Peyer's patch (tissue), 4 donors: ENCODE data around the gene B4GAT1. TPM values are rescaled to one million over a fixed set of nuclear protein-coding genes. Genes with fewer than 3 reads are reported as not detected.

Source experiments
- DNase-seq, 3 donors: peaks; one replicate each; pipeline ENCODE4 v3.0.0-alpha.2; 2017 to 2019
- H3K27ac ChIP-seq, 4 donors: fragments of 200-600 bp; sonication (generic); one replicate each; pipeline ENCODE4 v1.5.1; 2016 to 2019
- H3K27me3 ChIP-seq, 2 donors: fragments of 200-600 bp; sonication (generic); one replicate each; pipeline ENCODE4 v1.5.1; 2019
- H3K36me3 ChIP-seq, 3 donors: fragments of 200-600 bp; sonication (generic); one replicate each; pipeline ENCODE4 v1.5.1; 2016 to 2019
- H3K4me1 ChIP-seq, 4 donors: fragments of 200-600 bp; sonication (generic); one replicate each; pipeline ENCODE4 v1.5.1; 2016 to 2019
- H3K4me3 ChIP-seq, 4 donors: fragments of 200-600 bp; sonication (generic); 1 replicate in 3 of 4; 2 replicates in 1 of 4; pipeline ENCODE4 v1.5.1; 2016 to 2019; ENCODE audit warnings: mild to moderate bottlenecking in 1 of 4
- H3K9me3 ChIP-seq, 4 donors: fragments of 200-600 bp; sonication (generic); one replicate each; pipeline ENCODE4 v1.5.1; 2016 to 2019; ENCODE audit warnings: mild to moderate bottlenecking in 1 of 4
- POLR2A ChIP-seq, 2 donors: fragments of 450-650 bp; IDR thresholded peaks; one replicate each; pipeline ENCODE4 v1.5.1; 2017; ENCODE audit warnings: antibody characterized with exemption in 2 of 2, mild to moderate bottlenecking in 2 of 2, moderate library complexity in 2 of 2
- total RNA-seq, 4 donors: library from RNA; depleted of rRNA; stranded (reverse); fragments of >200 nt; gene quantifications; one replicate each; pipeline ENCODE4 v1.1.0, GENCODE V29; 2016
- TF ChIP-seq, protein P1 (sequence below), 6 experiments: fragments of 450-650 bp in 4 of 6; fragments of 200-600 bp in 2 of 6; sonication (generic) in 1 of 6; IDR thresholded peaks; one replicate each; pipeline ENCODE4 v1.5.1; 2017 to 2019; ENCODE audit warnings: antibody characterized with exemption in 6 of 6, mild to moderate bottlenecking in 3 of 6, moderate library complexity in 1 of 6

The B4GAT1 gene
- total RNA-seq, 4 donors from 2014 or later = 1.7 to 21.9 (median 18.8) TPM

DNA sequence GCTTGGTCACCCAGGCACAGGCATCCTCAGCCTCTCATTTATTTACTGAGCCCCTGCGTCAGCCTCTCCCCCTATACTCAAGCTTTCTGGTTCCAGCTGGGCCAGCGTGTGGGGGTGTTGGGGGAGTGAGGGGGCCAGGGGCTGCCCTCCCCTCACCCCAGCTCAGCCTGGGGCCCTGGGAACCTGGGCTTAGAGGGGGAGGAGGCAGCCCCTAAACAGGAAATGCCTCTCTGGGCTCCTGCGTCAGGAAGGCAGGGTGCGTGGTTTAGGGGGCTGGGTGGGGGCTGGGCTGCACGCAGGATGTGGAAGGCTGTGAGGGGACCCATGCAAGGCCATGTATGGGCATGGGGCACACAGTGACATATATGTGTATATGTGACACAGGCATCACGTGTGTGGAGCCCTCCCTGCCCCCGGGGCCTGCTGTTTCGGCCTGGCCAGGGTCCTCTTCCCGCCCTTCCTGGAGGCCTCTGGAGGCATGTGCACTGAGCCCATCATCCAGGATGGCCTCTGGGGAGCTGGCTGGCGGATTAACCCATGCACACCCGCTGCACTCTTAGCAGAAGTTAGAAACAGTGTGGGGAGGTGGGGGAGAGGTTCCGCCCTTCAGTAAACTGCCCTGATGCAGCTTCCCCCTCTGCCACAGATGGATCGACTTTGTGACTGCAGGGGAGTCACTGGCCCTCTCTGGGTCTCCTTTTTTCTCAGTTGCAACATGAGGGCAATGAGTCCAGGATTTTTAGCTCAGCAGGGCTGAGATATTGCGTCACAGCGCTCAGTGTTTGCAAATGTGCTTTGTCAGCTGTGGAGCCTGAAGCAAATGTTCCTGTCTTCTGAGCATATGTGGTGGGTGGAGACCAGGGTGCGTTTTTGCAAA is 29.5 kb downstream of the B4GAT1 start:
- Histone ChIP-seq H3K27me3 (no peaks in the 10 kb centered on the region), H3K27ac (peak overlapping the region; percentile 73 to 91 (median 83)), H3K4me3 (peak overlapping the region in 1 of 4 donors; percentile 52), H3K9me3 (no peaks in the 10 kb centered on the region), H3K36me3 (no peaks in the 10 kb centered on the region), H3K4me1 (peaks cover 4 to 48% (median 20%) of the 10 kb centered on the region in 4 donors)
- TF ChIP-seq, protein P1, sequence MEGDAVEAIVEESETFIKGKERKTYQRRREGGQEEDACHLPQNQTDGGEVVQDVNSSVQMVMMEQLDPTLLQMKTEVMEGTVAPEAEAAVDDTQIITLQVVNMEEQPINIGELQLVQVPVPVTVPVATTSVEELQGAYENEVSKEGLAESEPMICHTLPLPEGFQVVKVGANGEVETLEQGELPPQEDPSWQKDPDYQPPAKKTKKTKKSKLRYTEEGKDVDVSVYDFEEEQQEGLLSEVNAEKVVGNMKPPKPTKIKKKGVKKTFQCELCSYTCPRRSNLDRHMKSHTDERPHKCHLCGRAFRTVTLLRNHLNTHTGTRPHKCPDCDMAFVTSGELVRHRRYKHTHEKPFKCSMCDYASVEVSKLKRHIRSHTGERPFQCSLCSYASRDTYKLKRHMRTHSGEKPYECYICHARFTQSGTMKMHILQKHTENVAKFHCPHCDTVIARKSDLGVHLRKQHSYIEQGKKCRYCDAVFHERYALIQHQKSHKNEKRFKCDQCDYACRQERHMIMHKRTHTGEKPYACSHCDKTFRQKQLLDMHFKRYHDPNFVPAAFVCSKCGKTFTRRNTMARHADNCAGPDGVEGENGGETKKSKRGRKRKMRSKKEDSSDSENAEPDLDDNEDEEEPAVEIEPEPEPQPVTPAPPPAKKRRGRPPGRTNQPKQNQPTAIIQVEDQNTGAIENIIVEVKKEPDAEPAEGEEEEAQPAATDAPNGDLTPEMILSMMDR (IDR thresholded peaks at IDR 0.05) = no peak
- no peak for TF ChIP-seq POLR2A (IDR thresholded peaks at IDR 0.05)
- peak in 2 of 3 donors; percentile 76 to 83 for DNase-seq

DNA sequence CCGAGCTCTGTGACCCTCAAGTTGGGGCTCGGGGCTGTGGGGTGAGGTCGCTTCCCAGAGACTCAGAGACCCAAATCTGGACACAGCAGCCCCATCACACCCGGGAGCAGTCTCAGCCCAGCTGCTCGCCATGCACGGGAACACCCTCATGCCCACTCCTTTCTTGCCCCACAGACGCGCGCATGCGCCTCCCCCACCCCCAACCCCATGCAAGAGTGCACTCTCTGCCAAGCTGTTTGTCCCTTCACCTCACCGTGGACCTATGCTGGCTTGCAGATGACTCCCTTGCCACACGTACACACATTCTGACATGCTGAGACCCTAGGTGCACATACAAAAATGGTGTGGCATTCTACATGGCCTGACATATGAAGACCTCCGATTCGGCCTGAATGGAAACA is 30.1 kb downstream of the B4GAT1 start:
- no peaks in the 10 kb centered on the region for H3K36me3 ChIP-seq
- TF ChIP-seq, protein P1 (IDR thresholded peaks at IDR 0.05) = no peak
- TF ChIP-seq POLR2A (IDR thresholded peaks at IDR 0.05) = no peak
- H3K27me3 ChIP-seq = no peaks in the 10 kb centered on the region
- peak overlapping the region; percentile 73 to 91 (median 83) for H3K27ac ChIP-seq
- peak in 2 of 3 donors; percentile 62 to 69 for DNase-seq
- H3K9me3 ChIP-seq = no peaks in the 10 kb centered on the region
- peak overlapping the region in 2 of 4 donors; percentile 26 to 52 for H3K4me3 ChIP-seq
- H3K4me1 ChIP-seq = peaks cover 4 to 49% (median 21%) of the 10 kb centered on the region in 4 donors

DNA sequence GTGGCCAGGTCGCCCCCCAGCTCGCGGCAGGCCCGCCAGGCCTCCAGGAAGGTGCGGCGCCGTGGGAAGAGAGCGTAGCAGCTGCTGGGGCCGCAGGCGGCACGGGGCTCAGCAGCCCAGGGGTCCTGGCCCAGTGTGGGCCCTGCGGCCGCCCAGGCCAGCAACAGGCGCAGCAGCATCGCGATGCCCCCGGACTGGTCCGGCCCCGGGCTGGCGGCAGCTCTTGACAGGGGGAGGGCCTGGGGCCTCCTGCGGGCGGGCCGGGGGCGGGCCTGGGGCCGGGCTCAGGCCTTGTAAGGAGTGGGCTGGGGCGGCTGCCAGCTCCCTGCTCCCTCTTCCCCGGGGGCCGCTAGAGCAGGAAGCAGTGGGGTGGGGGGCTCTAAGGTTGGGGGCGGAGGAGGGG is 30.6 kb downstream of the B4GAT1 start, which contains the start of gene CD248:
TSS of gene CD248 (minus strand) at position 196 of the 403 bp plus-strand sequence. CDS start at position 179, 17 bp downstream.
- H3K27me3 ChIP-seq = no peaks in the 10 kb centered on the region
- H3K36me3 ChIP-seq = no peaks in the 10 kb centered on the region
- DNase-seq = peak in 1 of 3 donors; percentile 60
- no peak for TF ChIP-seq POLR2A (IDR thresholded peaks at IDR 0.05)
- TF ChIP-seq, protein P1 (IDR thresholded peaks at IDR 0.05) = no peak
- H3K9me3 ChIP-seq = no peaks in the 10 kb centered on the region
- peaks cover 4 to 49% (median 23%) of the 10 kb centered on the region in 4 donors for H3K4me1 ChIP-seq
- peak within 1 kb of the TSS; percentile 73 to 91 (median 83) for H3K27ac ChIP-seq
- peak within 1 kb of the TSS; percentile 26 to 52 (median 34) for H3K4me3 ChIP-seq

DNA sequence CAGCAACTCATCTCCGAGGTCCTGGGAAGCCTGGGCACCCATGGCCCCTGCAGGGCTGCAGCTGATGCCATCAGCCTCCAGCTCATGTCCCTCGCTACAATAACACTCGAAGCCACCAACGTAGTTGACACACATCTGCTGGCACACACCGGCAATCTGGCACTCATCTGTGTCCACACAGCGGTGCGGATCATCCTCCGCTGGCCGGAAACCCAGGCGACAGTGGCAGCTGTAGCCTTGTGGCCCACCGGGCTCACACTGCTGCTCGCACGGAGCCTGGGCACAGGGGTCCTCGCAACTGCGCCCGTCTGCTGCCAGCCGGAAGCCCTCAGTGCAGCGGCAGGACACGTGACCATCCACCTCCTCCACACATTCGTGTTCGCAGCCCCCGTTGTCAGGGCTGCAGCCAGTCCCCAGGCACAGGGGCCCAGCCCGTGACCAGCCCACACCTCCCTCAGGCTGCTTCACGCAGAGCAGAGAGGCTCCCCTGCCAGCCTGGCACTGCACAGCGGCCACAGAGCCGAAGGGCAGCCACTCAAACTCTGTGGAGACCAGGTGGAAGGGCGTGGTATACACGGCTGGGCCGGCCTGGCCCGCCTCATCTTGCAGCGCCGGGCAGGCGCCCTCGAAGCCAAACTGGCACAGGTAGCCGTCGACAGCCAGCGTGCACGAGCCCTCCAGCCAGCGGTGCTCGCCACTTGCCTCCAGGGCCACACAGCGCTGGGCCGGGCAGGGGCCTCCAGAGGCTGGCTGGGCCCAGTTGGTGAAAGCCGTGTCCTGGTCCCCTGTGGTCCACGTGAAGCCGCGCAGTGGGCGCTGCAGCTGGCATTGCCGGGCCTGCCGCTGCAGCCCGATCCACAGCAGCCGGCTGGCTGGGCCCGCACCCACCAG is 31.3 kb downstream of the B4GAT1 start:
- H3K4me1 ChIP-seq = peaks cover 4 to 53% (median 24%) of the 10 kb centered on the region in 4 donors

DNA sequence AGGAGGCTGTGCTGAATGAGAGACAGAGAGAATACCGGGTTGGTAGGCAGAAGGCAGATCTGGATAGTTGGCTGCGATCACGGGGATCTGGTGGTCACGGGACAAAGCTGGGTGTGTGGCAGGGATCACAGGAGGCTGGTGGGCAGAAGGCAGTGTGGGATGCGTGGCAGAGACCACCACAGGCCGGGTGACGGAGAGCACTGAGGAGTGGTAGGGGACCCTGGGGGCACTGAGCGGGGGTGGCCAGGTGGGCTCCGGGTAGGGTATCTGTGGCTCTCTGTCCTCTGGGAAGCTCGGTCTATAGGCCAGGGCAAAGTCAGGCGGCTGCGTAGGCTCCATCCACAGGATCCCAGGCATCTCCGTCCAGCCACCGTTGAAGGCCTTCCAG is 31.9 kb downstream of the B4GAT1 start:
- Histone ChIP-seq H3K36me3 (no peaks in the 10 kb centered on the region), H3K4me3 (peak overlapping the region in 2 of 4 donors; percentile 26 to 52), H3K27me3 (no peaks in the 10 kb centered on the region), H3K27ac (peak overlapping the region; percentile 73 to 91 (median 83)), H3K4me1 (peaks cover 4 to 53% (median 24%) of the 10 kb centered on the region in 4 donors), H3K9me3 (no peaks in the 10 kb centered on the region)
- no peak for TF ChIP-seq POLR2A (IDR thresholded peaks at IDR 0.05)
- TF ChIP-seq, protein P1 (IDR thresholded peaks at IDR 0.05) = no peak
- DNase-seq = no peak

More for the DNA sequence above, 31.3 kb downstream of the B4GAT1 start:
- Histone ChIP-seq H3K36me3 (no peaks in the 10 kb centered on the region), H3K27me3 (no peaks in the 10 kb centered on the region), H3K9me3 (no peaks in the 10 kb centered on the region), H3K27ac (peak overlapping the region; percentile 73 to 91 (median 83)), H3K4me3 (peak overlapping the region; percentile 26 to 52 (median 34))
- DNase-seq = no peak
- TF ChIP-seq, protein P1 (IDR thresholded peaks at IDR 0.05) = no peak
- TF ChIP-seq POLR2A (IDR thresholded peaks at IDR 0.05) = no peak
